Gastrocnemius medialis (tissue), 4 donors: Measurements from ENCODE around the gene FASTK.

Source experiments
- POLR2A ChIP-seq, 2 donors: fragments of 450-650 bp; IDR thresholded peaks; one replicate each; pipeline ENCODE4 v1.6.1; 2017; ENCODE audit warnings: antibody characterized with exemption in 2 of 2, mild to moderate bottlenecking in 2 of 2, moderate library complexity in 2 of 2
- TF ChIP-seq, protein P1 (sequence below), 5 experiments: fragments of 450-650 bp in 3 of 5; fragments of 200-600 bp in 2 of 5; sonication (generic) in 2 of 5; IDR thresholded peaks in 4 of 5; conservative IDR thresholded peaks in 1 of 5; 1 replicate in 4 of 5; 2 replicates in 1 of 5; pipeline ENCODE4 v1.5.1; 2016 to 2019; ENCODE audit warnings: antibody characterized with exemption in 5 of 5, mild to moderate bottlenecking in 3 of 5, moderate library complexity in 3 of 5

DNA sequence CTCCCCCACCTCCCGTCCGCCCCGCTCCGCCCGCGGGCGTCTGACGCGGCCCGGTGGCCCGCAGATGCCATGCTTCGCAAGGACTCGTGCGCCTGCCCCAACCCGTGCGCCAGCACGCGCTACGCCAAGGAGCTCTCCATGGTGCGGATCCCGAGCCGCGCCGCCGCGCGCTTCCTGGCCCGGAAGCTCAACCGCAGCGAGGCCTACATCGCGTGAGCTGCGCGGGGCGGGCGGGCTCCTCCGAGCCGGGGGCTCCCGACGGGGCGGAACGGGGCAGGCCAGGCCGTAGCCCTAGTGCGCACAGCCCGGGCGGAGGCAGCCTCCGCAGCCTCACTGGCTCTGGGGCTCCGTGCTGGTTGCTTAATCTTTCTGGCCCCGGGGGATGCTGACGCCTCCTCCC, 29.5 kb downstream of the FASTK start:
- TF ChIP-seq POLR2A (IDR thresholded peaks at IDR 0.05) = no peak
- TF ChIP-seq, protein P1, sequence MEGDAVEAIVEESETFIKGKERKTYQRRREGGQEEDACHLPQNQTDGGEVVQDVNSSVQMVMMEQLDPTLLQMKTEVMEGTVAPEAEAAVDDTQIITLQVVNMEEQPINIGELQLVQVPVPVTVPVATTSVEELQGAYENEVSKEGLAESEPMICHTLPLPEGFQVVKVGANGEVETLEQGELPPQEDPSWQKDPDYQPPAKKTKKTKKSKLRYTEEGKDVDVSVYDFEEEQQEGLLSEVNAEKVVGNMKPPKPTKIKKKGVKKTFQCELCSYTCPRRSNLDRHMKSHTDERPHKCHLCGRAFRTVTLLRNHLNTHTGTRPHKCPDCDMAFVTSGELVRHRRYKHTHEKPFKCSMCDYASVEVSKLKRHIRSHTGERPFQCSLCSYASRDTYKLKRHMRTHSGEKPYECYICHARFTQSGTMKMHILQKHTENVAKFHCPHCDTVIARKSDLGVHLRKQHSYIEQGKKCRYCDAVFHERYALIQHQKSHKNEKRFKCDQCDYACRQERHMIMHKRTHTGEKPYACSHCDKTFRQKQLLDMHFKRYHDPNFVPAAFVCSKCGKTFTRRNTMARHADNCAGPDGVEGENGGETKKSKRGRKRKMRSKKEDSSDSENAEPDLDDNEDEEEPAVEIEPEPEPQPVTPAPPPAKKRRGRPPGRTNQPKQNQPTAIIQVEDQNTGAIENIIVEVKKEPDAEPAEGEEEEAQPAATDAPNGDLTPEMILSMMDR (IDR thresholded peaks at IDR 0.05 in 4 of 5, conservative IDR thresholded peaks at IDR 0.05 in 1 of 5) = no peak
